HepG2 (cell line): ENCODE measurements around the gene HES7. TPM values are rescaled to one million over a fixed set of nuclear protein-coding genes. Genes with fewer than 3 reads are reported as not detected.

Source experiments
- AHR ChIP-seq: IDR thresholded peaks from 2 replicates; pipeline ENCODE4 v1.6.1; 2018; ENCODE audit warnings: missing genetic modification reagents, missing compliant biosample characterization
- AKAP8 ChIP-seq: sonication (generic); formaldehyde crosslinking; IDR thresholded peaks from 2 replicates; pipeline ENCODE4 v1.5.1; 2020; ENCODE audit warnings: mild to moderate bottlenecking, missing genetic modification reagents
- EZH2 ChIP-seq: conservative IDR thresholded peaks from 2 replicates; pipeline ENCODE4 v1.6.1; 2012; ENCODE audit warnings: mild to moderate bottlenecking, low read depth, low read length, moderate library complexity
- HMGXB4 ChIP-seq, 2 experiments: sonication (generic) in 1 of 2; formaldehyde crosslinking in 1 of 2; IDR thresholded peaks; 2 replicates each; pipeline versions ENCODE4 v1.4.0 to v1.6.1; 2018 to 2020; ENCODE audit warnings: missing genetic modification reagents in 2 of 2, borderline replicate concordance in 1 of 2, low read depth in 1 of 2, mild to moderate bottlenecking in 1 of 2, missing biosample characterization in 1 of 2
- HNRNPLL ChIP-seq: fragments of 200-400 bp; formaldehyde crosslinking; IDR thresholded peaks from 2 replicates; pipeline ENCODE4 v1.6.1; 2017; ENCODE audit warnings: mild to moderate bottlenecking, low read depth, low read length; ENCODE audit not compliant: poor library complexity, severe bottlenecking
- JUND ChIP-seq: sonication (generic); formaldehyde crosslinking; IDR thresholded peaks from 2 replicates; pipeline ENCODE4 v1.8.0; 2022; ENCODE audit warnings: mild to moderate bottlenecking, missing genetic modification reagents
- MEIS2 ChIP-seq: sonication (generic); formaldehyde crosslinking; IDR thresholded peaks from 2 replicates; pipeline ENCODE4 v1.9.0; 2021; ENCODE audit warnings: mild to moderate bottlenecking, missing genetic modification reagents
- MLX ChIP-seq: IDR thresholded peaks from 2 replicates; pipeline ENCODE4 v1.6.1; 2016
- MYPOP ChIP-seq: sonication (generic); formaldehyde crosslinking; IDR thresholded peaks from 2 replicates; pipeline ENCODE4 v1.8.1; 2023; ENCODE audit warnings: mild to moderate bottlenecking, moderate library complexity, missing genetic modification reagents
- ONECUT2 ChIP-seq: sonication (generic); formaldehyde crosslinking; IDR thresholded peaks from 2 replicates; pipeline ENCODE4 v1.4.0; 2020; ENCODE audit warnings: missing genetic modification reagents
- PBX2 ChIP-seq: IDR thresholded peaks from 2 replicates; pipeline ENCODE4 v1.6.1; 2016; ENCODE audit warnings: control low read depth
- PRMT3 ChIP-seq: sonication (generic); formaldehyde crosslinking; IDR thresholded peaks from 2 replicates; pipeline ENCODE4 v1.8.1; 2022; ENCODE audit warnings: low read depth, mild to moderate bottlenecking, moderate library complexity, missing genetic modification reagents, borderline replicate concordance
- SAFB2 ChIP-seq: sonication (generic); formaldehyde crosslinking; IDR thresholded peaks from 2 replicates; pipeline ENCODE4 v1.5.1; 2020; ENCODE audit warnings: missing genetic modification reagents, low read depth, mild to moderate bottlenecking, borderline replicate concordance
- SMAD3 ChIP-seq: sonication (generic); formaldehyde crosslinking; IDR thresholded peaks from 2 replicates; pipeline ENCODE4 v1.4.0; 2020; ENCODE audit warnings: missing genetic modification reagents
- THAP8 ChIP-seq: sonication (generic); formaldehyde crosslinking; IDR thresholded peaks from 2 replicates; pipeline ENCODE4 v1.5.1; 2020; ENCODE audit warnings: missing genetic modification reagents, mild to moderate bottlenecking, borderline replicate concordance
- USF2 ChIP-seq, 2 experiments: sonication (generic) in 1 of 2; formaldehyde crosslinking in 1 of 2; IDR thresholded peaks; 2 replicates each; pipeline versions ENCODE4 v1.5.1 to v1.6.1; 2011 to 2020; ENCODE audit warnings: borderline replicate concordance in 1 of 2, low read depth in 1 of 2, low read length in 1 of 2, mild to moderate bottlenecking in 1 of 2, missing genetic modification reagents in 1 of 2, moderate library complexity in 1 of 2
- ZMYM4 ChIP-seq: sonication (generic); formaldehyde crosslinking; IDR thresholded peaks from 2 replicates; pipeline ENCODE4 v1.8.1; 2023; ENCODE audit warnings: mild to moderate bottlenecking, missing genetic modification reagents
- ZNF207 ChIP-seq: fragments of 450-650 bp; IDR thresholded peaks from 2 replicates; pipeline ENCODE4 v1.6.1; 2016; ENCODE audit warnings: antibody characterized with exemption, borderline replicate concordance
- ZNF530 ChIP-seq: sonication (generic); formaldehyde crosslinking; IDR thresholded peaks from 2 replicates; pipeline ENCODE4 v1.5.0; 2020; ENCODE audit warnings: low read depth, mild to moderate bottlenecking, missing genetic modification reagents
- ZNF709 ChIP-seq: sonication (generic); formaldehyde crosslinking; IDR thresholded peaks from 2 replicates; pipeline ENCODE4 v1.5.0; 2020; ENCODE audit warnings: mild to moderate bottlenecking, missing genetic modification reagents
- polyA plus RNA-seq, 8 experiments: library from polyadenylated mRNA; depleted of rRNA in 3 of 8; stranded (reverse) in 7 of 8; unstranded in 1 of 8; fragments of >200 nt; fragmentation: Illumina TruSeq in 4 of 8; extraction: Trizol in 4 of 8; gene quantifications; 2 replicates each; pipeline versions ENCODE4 v1.2.1 to v1.2.3, GENCODE V29; 2011 to 2016; ENCODE audit warnings: low read depth in 4 of 8, missing spikeins in 1 of 8, mixed read lengths in 1 of 8; ENCODE audit not compliant: insufficient read depth in 1 of 8
- total RNA-seq, 5 experiments: library from RNA; depleted of rRNA; stranded (reverse); fragments of >200 nt; fragmentation: Illumina TruSeq; extraction: Trizol; gene quantifications; 2 replicates each; pipeline ENCODE4 v1.2.3, GENCODE V29; 2016; ENCODE audit warnings: low read depth in 1 of 5

The HES7 gene
- total and polyA plus RNA-seq, 2 of the 13 experiments (the other 11 are each of a cell fraction or from before 2014, with no cell fraction given) = not detected

GRCh38 chr17:8156246-8156992 is 32.5 kb upstream of the HES7 start (continued):
- TF ChIP-seq SAFB2 (CRISPR knock-in tag) (no peak), SMAD3 (CRISPR knock-in tag) (no peak), AKAP8 (0 out of 2 replicates have a peak, but pooled peaks have one; percentile 22), ONECUT2 (CRISPR knock-in tag) (no peak), MYPOP (CRISPR knock-in tag) (peak; percentile 46), ZNF709 (peak; percentile 44; the same call in 1 of the 2 replicates), THAP8 (no peak), PBX2 (CRISPR knock-in tag) (peak; percentile 79), PRMT3 (CRISPR knock-in tag) (0 out of 2 replicates have a peak, but pooled peaks have one; percentile 31), MEIS2 (no peak; the same call in 1 of the 2 replicates), AHR (CRISPR knock-in tag) (no peak), EZH2 (no peak), ZNF207 (no peak), MLX (CRISPR knock-in tag) (no peak), HMGXB4 (CRISPR knock-in tag; IDR thresholded peaks at IDR 0.05; ENCODE audit: borderline replicate concordance in 1 of 2, low read depth in 1 of 2) (peak; percentile 50 to 68; a peak in 3 of 4 replicates), JUND (CRISPR knock-in tag) (no peak), ZNF530 (CRISPR knock-in tag) (no peak), USF2 (IDR thresholded peaks at IDR 0.05; ENCODE audit: low read depth, low read length) (peak; percentile 45; the same call in 1 of the 2 replicates), USF2 (CRISPR knock-in tag; IDR thresholded peaks at IDR 0.05; ENCODE audit: borderline replicate concordance) (0 out of 2 replicates have a peak, but pooled peaks have one; percentile 39), HNRNPLL (peak; percentile 99), ZMYM4 (CRISPR knock-in tag) (peak; percentile 57)
